HG02870 (cell line): Measurements from ENCODE around the gene PPARG.
A peak's percentile ranks its signal among the peaks of the same experiment; 100 is the strongest.
"Not testable (repeated sequence)": the region's sequence is repeated elsewhere in the genome, so short reads cannot be mapped to it uniquely, and the experiment has no call there.

ENCODE experiments used
- ATAC-seq: cut with Tn5 transposase; IDR thresholded peaks from one replicate; pipeline ENCODE4 v1.9.1; 2021; ENCODE audit warnings: mild to moderate bottlenecking, moderate library complexity; ENCODE audit not compliant: unreplicated experiment

PPARG gene

GRCh38 chr3:12288182-12289129 is at the start of gene PPARG:
Gene PPARG, plus strand, starts transcription at chr3:12289070. Its CDS starts 90,642 bp downstream, at chr3:12379712.
- no peak for ATAC-seq

DNA sequence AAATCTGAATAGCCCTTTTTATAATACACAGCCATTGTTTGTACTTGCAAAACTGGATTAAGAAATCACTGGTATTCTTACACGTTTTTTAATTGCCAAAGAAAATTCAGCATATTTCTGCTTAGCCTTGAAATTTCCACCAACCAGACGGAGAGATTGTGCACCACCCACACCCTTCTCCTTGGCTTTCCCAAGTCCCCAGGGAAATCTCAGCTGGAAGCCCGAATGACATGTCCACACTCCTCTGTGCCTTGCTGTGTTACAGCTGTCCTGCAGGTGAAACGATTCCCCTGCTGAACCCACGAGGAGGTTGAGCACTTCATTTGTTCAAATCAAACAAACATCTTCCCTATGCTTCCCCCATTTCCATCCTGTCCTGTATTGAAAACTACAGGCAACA is 49.6 kb upstream of the PPARG start:
- ATAC-seq = no peak

- no peak for ATAC-seq
These were observed 46.1 kb upstream of the PPARG start for GRCh38 chr3:12242772-12243171.

DNA sequence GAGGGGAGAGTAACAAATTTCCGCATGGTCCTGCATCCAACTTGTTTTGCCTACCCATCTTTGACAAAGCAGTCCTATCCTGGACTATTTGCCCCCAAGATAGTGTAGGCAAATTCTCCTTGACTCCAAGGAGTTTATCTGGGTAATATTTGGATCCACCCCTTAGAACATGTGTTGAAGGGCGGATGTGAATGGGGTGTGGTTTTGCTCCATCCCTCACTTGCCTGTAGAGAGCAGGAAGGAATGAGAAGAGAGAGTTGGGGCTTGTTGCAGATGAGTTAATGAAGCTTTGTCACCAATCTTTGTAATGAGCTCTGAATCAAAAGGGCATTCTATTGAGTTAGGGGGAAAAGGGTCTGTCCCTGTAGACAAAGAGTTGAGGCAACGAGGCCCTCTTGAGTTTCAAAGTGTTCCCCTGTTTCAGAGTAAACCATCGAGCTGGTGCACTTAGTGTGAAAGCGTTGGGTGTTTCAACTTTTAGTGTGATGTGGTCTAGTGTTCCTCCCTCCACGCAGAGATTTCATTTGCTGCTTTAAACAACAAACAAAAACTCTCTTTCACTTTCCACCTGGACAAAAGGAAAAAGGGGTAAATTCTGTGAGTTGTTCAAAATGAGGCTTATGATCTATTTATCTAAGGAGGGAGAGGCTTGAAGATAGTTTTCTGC is 42.2 kb upstream of the PPARG start:
- ATAC-seq = no peak

- ATAC-seq = no peak
These were observed 41.5 kb upstream of the PPARG start for GRCh38 chr3:12247411-12247810.

- ATAC-seq = no peak
These were observed 39.4 kb upstream of the PPARG start for GRCh38 chr3:12249519-12249918.

GRCh38 chr3:12252889-12253288 is 36.0 kb upstream of the PPARG start:
- no peak for ATAC-seq

DNA sequence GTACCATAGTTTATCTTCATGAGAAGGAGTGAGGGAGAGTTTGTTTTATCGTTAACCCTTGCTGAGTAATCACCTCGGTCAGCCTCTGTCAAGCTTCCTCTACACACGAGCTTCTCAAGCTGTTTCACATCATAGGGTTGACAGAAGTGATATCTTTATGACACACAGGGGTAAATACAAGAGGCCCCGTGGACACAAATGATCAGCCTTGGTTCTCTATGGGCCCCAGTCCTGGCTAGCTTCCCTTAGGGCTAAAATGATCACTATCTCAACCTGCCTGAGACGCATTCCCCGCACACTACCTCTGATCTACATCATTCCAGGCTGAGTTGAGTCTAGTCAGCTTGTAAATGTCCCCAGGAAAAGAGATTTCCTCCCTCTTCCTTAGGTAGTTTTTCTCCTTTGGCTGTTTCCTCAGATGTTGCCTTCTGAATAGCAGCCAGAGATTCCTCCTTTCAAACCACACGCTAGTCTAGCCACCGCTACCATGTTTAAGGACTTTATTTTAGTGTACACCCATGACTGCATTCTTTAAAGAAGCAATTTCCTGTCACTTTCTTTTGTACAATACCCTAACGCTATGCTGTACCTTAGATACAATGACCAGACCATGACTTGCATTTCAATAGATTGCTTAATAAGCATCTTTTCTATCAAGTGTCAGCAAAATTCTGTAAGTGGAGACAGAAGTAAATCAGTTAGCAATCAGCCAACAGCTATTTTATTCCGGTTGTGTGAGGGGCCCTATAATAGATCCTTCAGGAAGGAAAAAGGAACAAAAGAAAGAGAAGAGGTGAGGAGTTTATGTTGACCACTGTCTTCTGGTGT is 35.1 kb upstream of the PPARG start:
- ATAC-seq = no peak

DNA sequence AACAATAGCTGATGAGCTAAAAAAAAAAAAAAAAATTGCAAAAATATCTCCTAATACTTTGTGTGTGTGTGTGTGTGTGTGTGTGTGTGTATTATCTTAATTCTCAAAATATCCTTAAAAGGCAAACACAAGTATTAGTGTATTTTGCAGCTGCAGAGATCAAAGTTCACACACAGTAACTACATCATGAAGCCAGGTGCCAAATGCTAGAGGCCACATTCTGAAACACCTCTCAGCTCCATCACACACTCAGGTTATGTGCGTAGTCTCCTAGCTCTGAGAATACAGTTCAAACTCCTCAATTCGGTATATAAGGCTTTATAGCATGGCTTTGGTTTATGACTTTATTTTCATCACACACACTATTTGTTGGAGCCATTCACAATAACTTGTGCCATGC is 33.5 kb upstream of the PPARG start:
- no peak for ATAC-seq

GRCh38 chr3:12258911-12259310 is 30.0 kb upstream of the PPARG start:
- no peak for ATAC-seq

DNA sequence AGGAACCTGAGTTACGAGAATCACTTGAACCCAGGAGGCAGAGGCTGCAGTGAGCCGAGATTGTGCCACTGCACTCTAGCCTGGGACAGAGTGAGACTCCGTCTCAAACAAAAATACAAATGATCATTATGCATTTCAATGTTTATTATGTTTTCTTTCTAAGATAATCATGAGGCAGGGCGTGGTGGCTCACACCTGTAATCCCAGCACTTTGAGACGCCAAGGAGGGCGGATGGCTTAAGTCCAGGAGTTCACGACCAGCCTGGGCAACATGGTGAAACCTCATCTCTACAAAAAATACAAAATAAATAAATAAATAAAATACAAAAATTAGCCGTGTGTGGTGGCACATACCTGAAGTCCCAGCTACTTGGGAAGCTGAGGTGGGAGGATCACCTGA is 26.7 kb upstream of the PPARG start:
- not testable (repeated sequence) for ATAC-seq

GRCh38 chr3:12265508-12265907 is 23.4 kb upstream of the PPARG start:
- ATAC-seq = no peak

DNA sequence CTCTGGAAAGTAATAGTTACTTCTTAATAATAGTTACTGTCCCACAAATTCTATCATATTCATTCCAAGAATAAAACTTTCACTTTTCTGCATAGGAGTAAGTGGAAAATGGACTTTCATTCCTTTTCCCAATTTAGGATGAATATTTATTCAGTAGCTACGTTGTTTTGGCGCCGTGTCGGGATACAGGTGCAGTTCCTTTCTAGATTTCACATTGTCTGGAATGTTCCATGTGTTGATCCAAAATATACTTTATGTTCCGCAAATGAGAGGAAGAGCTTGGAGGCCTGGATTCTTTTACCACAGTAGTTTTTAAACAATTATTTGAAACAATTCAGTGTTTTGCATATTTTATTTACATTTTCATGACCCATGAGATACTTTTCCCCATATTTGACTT is 22.8 kb upstream of the PPARG start:
- ATAC-seq = no peak

- no peak for ATAC-seq
These were observed 21.4 kb upstream of the PPARG start for GRCh38 chr3:12267376-12268030.

GRCh38 chr3:12268049-12268735 is 20.7 kb upstream of the PPARG start:
- no peak for ATAC-seq

GRCh38 chr3:12270976-12271375 is 17.9 kb upstream of the PPARG start:
- ATAC-seq = no peak

DNA sequence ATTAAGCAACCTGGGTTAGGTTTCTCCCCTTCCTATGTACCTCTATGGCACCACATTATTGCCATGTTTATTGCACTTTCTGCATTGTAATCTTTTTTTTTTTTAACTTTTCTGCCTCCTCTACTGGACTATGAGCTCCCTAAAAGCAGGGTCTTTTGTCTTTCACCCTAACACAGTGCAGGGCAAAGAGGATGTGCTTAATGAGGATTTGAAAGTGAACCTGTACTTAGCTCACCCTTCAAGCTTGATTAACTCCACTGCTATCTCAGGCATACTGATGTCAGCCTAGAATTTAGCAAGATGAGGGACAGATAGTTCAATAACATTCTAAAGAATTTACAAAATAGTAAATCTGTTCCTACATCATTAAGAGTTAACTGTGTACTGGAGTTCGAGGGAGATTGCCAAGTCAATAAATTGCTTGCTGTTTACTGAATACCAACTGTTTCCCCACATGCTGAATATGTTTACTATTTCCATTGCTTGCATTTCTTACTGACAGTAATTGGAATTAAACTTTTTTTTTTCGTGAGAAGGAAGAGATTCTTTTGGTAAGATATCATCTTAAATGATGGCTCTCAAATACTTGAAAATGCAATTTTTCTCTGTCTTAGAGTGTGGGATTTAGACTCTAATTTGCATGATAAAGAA is 15.7 kb upstream of the PPARG start:
- ATAC-seq = peak; percentile 96

DNA sequence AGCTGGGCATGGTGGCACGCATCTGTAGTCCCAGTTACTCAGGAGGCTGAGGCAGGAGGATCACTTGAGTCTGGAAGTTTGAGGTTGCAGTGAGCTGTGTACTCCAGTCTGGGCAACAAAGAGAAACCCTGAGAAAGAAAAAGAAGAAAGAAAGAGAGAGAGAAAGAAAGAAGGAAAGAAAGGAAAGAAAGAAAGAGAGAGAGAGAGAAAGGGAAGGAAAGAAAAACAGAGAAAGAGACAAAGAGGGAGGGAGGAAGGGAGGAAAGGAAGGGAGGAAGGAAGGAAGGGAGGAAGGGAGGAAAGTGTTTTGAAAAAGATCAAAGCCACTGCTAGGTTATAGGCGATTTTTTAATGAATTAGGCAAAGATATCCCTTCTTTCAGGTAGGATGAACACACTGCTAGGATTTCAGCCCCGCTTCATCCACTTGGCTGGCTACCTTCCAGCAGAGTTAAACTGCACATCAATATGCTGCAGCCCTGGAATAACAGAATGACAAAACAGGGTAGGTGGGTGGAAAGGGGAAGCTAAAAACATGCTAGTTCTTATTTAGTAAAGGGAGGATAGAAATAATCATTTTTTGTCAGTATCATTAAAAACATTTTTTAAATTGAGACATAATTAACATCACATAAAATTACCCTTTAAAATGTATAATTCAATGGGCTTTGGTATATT is 12.8 kb upstream of the PPARG start:
- no peak for ATAC-seq

GRCh38 chr3:12276827-12277226 is 12.0 kb upstream of the PPARG start:
- not testable (repeated sequence) for ATAC-seq
